ENCODE data around the gene AHI1.

- TF ChIP-seq MAX (CRISPR knock-in tag; IDR thresholded peaks at IDR 0.05), result no peak
- TF ChIP-seq ATF1 (CRISPR knock-in tag; IDR thresholded peaks at IDR 0.05), result no peak
- no peak for TF ChIP-seq CTCF (IDR thresholded peaks at IDR 0.05)
These were observed 197.0 kb downstream of the AHI1 start for GRCh38 chr6:135300576-135300975.

Measured in WTC11 (cell line).